ENCODE data around the gene COX7A2L. TPM values are rescaled to one million over a fixed set of nuclear protein-coding genes. Genes with fewer than 3 reads are reported as not detected.

Gene COX7A2L
- total RNA-seq, 1 experiment from 2014 or later, result 144 TPM

- Histone ChIP-seq H3K36me3 (ENCODE audit: low read depth) (no peaks in the 10 kb centered on the region), H3K27ac (no peak overlapping the region), H3K4me3 (no peak overlapping the region), H3K4me1 (replicated peaks; ENCODE audit: insufficient read depth) (peaks cover 7% of the 10 kb centered on the region; the same call in 1 of the 2 replicates), H3K27me3 (ENCODE audit: insufficient read depth, low read depth) (no peaks in the 10 kb centered on the region), H3K9me3 (ENCODE audit: insufficient read depth, low read depth) (no peaks in the 10 kb centered on the region), H3K4me2 (no peak overlapping the region), H3K9me2 (ENCODE audit: insufficient read depth) (no peaks in the 10 kb centered on the region), H2AFZ (no peak overlapping the region), H3K79me2 (ENCODE audit: low read depth) (no peaks in the 10 kb centered on the region), H4K20me1 (ENCODE audit: insufficient read depth) (no peaks in the 10 kb centered on the region), H3F3A (ENCODE audit: insufficient read depth, low read depth) (no peaks in the 10 kb centered on the region)
- CTCF ChIA-PET, result no interaction called here
- no TSS peak for BruUV-seq (replicated peaks)
- intact Hi-C loops (cut with micrococcal nuclease; ENCODE audit: unreplicated experiment), result no loop called here
- TF ChIP-seq EZH2 (IDR thresholded peaks at IDR 0.05; ENCODE audit: low read depth), result no peak
- TF ChIP-seq CTCF (conservative IDR thresholded peaks at IDR 0.05), result no peak
- POLR2A ChIA-PET (ENCODE audit: unreplicated experiment), result no interaction called here
- no peak for DNase-seq
Measured at GRCh38 chr2:42371611-42372473, 10.8 kb upstream of the COX7A2L start.

GRCh38 chr2:42369532-42370229 is 8.7 kb upstream of the COX7A2L start:
- POLR2A ChIA-PET (ENCODE audit: unreplicated experiment), result no interaction called here
- no peaks in the 10 kb centered on the region for H3K27me3 ChIP-seq (ENCODE audit: insufficient read depth, low read depth)
- H2AFZ ChIP-seq, result no peak overlapping the region
- no peak overlapping the region for H3K4me2 ChIP-seq
- no peak for DNase-seq
- peaks cover 15% of the 10 kb centered on the region; the same call in 1 of the 2 replicates for H3K4me1 ChIP-seq (replicated peaks; ENCODE audit: insufficient read depth)
- no peaks in the 10 kb centered on the region for H3K79me2 ChIP-seq (ENCODE audit: low read depth)
- no peaks in the 10 kb centered on the region for H4K20me1 ChIP-seq (ENCODE audit: insufficient read depth)
- no peaks in the 10 kb centered on the region for H3F3A ChIP-seq (ENCODE audit: insufficient read depth, low read depth)
- TF ChIP-seq EZH2 (IDR thresholded peaks at IDR 0.05; ENCODE audit: low read depth) (no peak), CTCF (conservative IDR thresholded peaks at IDR 0.05) (no peak)
- CTCF ChIA-PET, result no interaction called here
- no TSS peak for BruUV-seq (replicated peaks)
- no peaks in the 10 kb centered on the region for H3K9me3 ChIP-seq (ENCODE audit: insufficient read depth, low read depth)
- H3K4me3 ChIP-seq, result no peak overlapping the region
- H3K36me3 ChIP-seq (ENCODE audit: low read depth), result no peaks in the 10 kb centered on the region
- no peaks in the 10 kb centered on the region for H3K9me2 ChIP-seq (ENCODE audit: insufficient read depth)
- intact Hi-C loops (cut with micrococcal nuclease; ENCODE audit: unreplicated experiment), result no loop called here
- H3K27ac ChIP-seq, result no peak overlapping the region

- Histone ChIP-seq H3K27me3 (ENCODE audit: insufficient read depth, low read depth) (no peaks in the 10 kb centered on the region), H3K4me2 (no peak overlapping the region), H4K20me1 (ENCODE audit: insufficient read depth) (no peaks in the 10 kb centered on the region), H3K9me2 (ENCODE audit: insufficient read depth) (no peaks in the 10 kb centered on the region), H3K79me2 (ENCODE audit: low read depth) (no peaks in the 10 kb centered on the region), H2AFZ (no peak overlapping the region), H3K9me3 (ENCODE audit: insufficient read depth, low read depth) (no peaks in the 10 kb centered on the region), H3K36me3 (ENCODE audit: low read depth) (no peaks in the 10 kb centered on the region), H3K4me1 (replicated peaks; ENCODE audit: insufficient read depth) (peaks cover 15% of the 10 kb centered on the region; the same call in 1 of the 2 replicates), H3K4me3 (no peak overlapping the region), H3F3A (ENCODE audit: insufficient read depth, low read depth) (no peaks in the 10 kb centered on the region), H3K27ac (no peak overlapping the region)
- POLR2A ChIA-PET (ENCODE audit: unreplicated experiment), result no interaction called here
- TF ChIP-seq CTCF (conservative IDR thresholded peaks at IDR 0.05), result no peak
- TF ChIP-seq EZH2 (IDR thresholded peaks at IDR 0.05; ENCODE audit: low read depth), result no peak
- intact Hi-C loops (cut with micrococcal nuclease; ENCODE audit: unreplicated experiment), result no loop called here
- no TSS peak for BruUV-seq (replicated peaks)
- no peak for DNase-seq
- CTCF ChIA-PET, result no interaction called here
Measured at GRCh38 chr2:42368817-42369531, 8.0 kb upstream of the COX7A2L start.
